HG02884 (cell line): Measurements from ENCODE around the gene SNX3.
"Not testable (repeated sequence)": the region's sequence is repeated elsewhere in the genome, so short reads cannot be mapped to it uniquely, and the experiment has no call there.

Source experiments
- ATAC-seq: cut with Tn5 transposase; IDR thresholded peaks from one replicate; pipeline ENCODE4 v1.9.1; 2021; ENCODE audit warnings: mild to moderate bottlenecking, moderate library complexity; ENCODE audit not compliant: unreplicated experiment

Gene SNX3

GRCh38 chr6:108260809-108261569 is at the start of gene SNX3:
SNX3 (minus strand) TSS chr6:108261040; CDS start chr6:108260921, 119 bp downstream.
- ATAC-seq: peak; percentile 84

DNA sequence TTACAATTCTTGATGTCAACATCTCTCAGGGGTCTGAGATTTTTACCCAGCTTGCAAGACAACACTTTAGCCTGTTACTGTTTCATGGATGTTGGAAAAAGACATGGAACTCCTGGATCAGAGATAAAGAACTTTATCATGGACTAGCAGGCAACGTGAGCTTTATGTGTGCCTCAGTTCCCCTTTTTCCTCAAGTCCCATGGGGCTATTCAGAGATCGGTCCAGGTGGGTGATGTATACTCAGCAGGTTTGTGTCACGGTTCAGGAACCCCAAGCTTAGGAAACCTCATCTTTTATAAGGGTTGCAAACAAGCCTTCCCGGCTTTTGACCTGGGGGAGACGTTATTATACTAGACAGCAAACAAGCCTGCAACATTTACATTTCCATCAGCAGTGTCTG is 49.0 kb upstream of the SNX3 start:
- ATAC-seq: no peak

DNA sequence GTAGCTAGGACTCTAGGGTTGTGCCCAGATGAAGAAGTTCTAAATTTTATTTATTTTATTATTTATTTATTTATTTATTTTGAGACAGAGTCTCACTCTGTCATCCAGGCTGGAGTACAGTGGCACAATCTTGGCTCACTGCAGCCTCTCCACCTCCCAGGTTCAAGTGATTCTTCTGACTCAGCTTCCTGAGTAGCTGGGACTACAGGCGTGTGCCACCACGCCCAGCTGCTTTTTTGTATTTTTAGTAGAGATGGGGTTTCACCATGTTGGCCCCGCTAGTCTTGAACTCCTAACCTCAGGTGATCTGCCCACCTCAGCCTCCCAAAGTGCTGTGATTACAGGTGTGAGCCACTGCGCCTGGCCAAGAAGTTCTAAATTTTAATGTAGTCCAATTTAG is 47.8 kb upstream of the SNX3 start:
- not testable (repeated sequence) for ATAC-seq

DNA sequence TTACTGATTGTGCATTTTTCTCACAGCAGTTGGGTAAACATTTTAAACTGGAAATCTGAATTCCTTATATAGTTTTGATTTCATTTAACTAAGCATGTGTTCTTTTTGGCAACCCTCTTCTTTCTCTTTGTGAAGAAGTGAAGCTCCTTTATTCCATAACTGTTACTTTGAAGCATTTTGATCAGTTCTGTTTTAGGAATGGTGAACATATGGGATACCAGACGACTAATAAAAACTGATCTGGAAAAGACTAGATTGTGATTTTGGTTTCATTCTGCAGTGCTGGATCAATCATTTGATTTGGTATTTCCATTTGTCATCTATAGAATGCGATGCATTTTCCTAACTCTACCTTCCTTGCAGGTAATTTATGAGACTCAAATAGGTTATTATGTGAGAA is 43.8 kb upstream of the SNX3 start:
- ATAC-seq: no peak

DNA sequence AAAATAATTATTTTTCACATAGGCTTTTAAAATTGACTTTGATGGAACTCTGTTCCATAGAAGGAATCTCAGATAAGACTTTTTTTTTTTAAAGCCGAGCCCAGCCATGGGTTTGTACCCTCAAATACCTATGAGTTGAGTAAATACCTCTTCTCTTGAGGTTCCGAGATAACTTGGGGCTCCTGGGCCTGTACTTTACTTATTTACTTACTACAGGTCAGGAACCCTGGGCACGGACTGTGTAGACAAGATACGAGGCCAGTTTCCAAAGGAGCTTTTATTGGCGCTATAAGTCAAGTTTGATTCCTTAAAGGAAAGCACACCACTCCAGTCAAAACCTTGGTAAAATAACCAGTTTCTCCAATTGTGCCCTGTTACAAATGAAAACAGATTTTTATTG is 41.5 kb upstream of the SNX3 start:
- no peak for ATAC-seq

DNA sequence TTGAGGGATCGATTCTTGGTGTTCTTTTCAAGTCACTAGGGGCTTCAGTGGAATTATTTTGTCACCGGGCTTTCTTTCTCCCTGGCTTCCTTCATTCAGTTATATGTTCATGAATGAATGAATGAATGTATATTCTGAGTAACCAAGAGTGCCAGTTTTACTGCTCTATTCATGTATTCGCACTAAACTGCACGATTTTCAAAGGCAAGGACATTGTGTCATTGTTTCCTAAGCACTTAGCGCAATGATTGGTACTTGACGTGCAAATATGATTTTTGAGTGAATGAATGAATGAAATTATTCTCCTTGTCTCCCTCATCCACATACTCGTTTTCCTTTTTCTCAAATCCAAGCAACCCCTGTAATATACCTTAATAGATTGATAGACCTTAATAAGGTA is 34.8 kb upstream of the SNX3 start:
- ATAC-seq: no peak

DNA sequence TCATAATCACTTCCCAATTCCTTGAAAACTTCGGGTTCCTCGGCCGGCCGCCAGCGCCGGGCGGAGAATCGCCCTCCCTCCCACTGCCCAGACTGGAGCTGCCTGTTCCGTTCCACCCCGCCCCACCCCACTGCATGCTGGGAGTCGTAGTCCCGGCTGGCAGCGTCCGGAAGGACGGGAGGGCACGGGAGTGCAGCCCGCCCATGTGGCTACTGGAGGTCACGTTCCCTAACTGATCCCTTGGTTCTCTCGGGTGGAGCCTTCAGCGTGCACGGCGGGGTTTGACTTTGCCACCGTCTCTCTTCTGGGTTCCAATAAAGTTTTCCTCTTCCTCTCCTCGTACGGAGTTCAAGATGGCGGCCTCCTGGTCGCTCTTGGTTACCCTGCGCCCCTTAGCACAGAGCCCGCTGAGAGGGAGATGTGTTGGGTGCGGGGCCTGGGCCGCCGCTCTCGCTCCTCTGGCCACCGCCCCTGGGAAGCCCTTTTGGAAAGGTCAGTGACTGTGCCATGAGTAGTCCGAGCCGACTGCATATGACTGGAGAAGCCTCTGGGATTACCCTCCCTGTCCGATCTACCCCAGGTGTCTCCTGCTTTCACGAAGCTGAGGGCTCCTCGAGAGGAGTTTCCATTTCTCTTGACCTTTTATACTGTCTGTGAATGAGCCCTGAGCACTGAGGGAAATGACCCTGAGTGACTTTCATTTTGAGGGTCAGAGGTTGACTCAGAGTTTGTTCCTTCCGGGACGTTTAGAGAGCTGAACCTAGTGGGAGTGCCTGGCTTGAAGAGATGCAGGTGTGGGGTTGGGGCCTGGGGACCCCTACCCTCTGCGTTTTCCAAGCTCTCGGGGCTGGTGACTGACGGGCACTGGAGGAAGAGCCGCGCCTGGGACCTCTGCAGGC is 34.1 kb upstream of the SNX3 start, which contains the start of gene AFG1L:
AFG1L (plus strand) TSS at position 328 of the 899 bp plus-strand sequence; CDS start at position 354, 26 bp downstream.
- ATAC-seq: peak; percentile 76

- peak; percentile 19 for ATAC-seq
These were observed 33.5 kb upstream of the SNX3 start for GRCh38 chr6:108294297-108294726.

DNA sequence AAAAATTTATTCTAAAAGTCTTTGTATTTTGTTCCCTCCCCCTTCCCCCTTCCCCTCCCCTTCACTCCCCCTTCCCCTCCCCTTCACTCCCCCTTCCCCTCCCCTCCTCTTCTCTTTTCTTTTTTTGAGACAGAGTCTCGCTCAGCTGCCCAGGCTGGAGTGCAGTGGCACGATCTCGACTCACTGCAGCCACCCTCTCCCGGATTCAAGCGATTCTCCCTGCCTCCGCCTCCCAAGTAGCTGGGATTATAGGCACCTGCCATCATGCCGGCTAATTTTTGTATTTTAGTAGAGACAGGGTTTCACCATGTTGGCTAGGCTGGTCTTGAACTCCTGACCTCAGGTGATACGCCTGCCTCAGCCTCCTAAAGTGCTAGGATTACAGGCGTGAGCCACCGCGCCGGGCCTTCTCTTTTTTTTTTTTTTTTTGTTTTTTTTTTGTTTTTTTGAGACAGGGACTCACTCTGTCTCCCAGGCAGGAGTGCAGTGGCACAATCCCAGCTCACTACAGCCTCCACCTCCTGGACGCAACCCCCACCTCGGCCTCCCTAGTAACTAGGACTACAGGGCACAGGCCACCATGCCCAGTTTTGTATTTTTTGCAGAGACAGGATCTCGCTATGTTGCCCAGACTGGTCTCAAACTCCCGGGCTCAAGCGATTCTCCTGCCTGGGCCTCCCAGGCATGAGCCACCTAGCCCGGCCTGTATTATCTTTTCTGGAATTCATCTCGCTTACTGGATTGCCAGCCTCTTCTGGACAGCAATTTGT is 32.9 kb upstream of the SNX3 start:
- no peak for ATAC-seq

GRCh38 chr6:108292561-108292960 is 31.7 kb upstream of the SNX3 start:
- not testable (repeated sequence) for ATAC-seq

DNA sequence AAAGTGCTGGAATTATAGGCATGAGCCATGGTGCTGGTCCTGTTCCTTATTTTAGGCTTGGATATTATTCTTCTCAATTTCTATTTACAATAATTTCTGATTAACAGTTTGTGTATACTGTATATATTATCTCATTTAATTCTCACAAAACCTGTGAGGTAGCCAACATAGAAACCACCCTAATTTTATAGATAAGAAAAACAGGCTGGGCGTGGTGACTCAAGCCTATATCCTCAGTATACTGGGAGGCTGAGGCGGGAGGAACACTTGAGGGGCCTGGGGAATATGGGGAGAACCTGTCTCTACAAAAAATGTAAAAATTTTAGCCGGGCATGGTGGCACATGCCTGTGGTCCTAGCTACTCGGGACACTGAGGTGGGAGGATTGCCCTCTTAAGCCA is 30.3 kb upstream of the SNX3 start:
- no peak for ATAC-seq

DNA sequence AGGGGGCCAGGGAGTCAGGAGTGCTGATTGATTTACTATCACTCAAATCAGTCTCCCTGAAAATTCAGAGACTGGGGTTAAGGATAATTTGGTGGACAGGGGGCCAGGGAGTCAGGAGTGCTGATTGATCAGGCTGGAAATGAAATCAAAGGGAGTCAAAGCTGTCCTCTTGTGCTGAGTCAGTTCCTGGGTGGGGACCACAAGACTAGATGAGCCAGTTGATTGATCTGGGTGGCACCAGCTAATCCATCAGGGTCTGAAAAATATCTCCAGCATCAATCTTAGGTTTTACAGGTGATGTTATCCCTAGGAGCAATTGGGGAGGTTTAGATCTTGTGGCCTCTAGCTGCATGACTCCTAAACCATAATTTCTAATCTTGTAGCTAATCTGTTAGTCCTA is 27.9 kb upstream of the SNX3 start:
- ATAC-seq: no peak

DNA sequence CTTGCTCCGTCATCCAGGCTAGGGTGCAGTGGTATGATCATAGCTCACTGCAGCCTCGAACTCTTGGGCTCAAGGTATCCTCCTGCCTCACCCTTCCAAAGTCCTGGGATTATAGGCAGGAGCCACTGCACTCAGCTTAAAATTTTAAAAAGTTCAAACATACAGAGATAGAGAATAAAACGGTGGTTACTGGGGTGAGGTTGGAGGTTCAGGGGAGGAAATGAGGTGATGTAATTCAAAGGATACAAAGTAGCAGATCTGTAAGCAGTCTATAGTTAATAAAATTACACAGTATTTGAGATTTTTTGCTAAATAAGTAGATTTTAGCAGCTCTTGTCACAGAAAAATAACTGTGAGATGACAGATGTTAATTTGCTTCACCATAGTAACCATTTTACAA is 26.5 kb upstream of the SNX3 start:
- no peak for ATAC-seq

DNA sequence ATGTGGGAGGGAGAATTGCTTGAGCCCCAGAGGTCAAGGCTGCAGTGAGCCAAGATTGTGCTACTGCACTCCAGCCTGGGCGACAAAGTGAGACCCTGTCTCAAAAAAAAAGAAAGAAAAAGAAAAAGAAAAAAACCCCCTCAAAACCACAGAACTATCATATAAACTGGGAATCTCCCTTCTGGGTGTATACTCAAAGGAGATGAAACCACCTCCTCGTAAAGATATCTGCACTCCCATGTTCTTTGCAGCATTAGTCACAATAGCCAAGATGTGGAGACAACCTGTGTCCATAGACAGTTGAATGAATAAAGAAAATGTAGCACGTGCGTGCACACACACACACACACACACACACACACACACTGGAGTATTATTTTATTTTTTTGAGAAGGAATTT is 25.5 kb upstream of the SNX3 start:
- ATAC-seq: no peak

- ATAC-seq: no peak
These were observed 24.5 kb upstream of the SNX3 start for GRCh38 chr6:108285381-108285780.

- ATAC-seq: no peak
These were observed 17.0 kb upstream of the SNX3 start for GRCh38 chr6:108277831-108278230.

DNA sequence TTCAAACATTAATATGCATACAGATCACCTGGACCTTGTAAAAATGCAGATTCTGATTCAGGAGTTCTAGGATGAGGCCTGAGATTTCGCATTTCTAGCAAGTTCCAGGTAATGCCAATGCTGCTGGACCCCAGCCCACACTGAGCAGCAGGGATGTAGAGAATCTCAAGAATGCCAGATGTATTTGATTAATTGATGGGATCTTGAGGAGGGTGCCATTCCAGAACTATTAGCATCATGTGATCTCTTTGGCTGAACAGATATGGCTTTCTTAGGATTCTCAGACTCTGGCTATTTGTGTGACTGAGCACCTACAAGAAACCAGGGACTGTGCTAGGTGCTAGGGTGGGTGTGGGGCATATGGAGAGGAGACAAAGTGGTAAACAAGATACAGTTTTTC is 16.5 kb upstream of the SNX3 start:
- no peak for ATAC-seq

GRCh38 chr6:108275976-108276375 is 15.1 kb upstream of the SNX3 start:
- no peak for ATAC-seq

GRCh38 chr6:108274546-108274945 is 13.7 kb upstream of the SNX3 start:
- ATAC-seq: no peak

GRCh38 chr6:108269955-108270354 is 9.1 kb upstream of the SNX3 start:
- ATAC-seq: not testable (repeated sequence)

- no peak for ATAC-seq
These were observed 8.0 kb upstream of the SNX3 start for GRCh38 chr6:108268845-108269244.
